DMS153 (cell line): ENCODE results near the gene KCTD13.
"Not testable (repeated sequence)": the region's sequence is repeated elsewhere in the genome, so short reads cannot be mapped to it uniquely, and the experiment has no call there.

ENCODE experiments used
- DNase-seq: peaks from one replicate; lab custom pipeline; 2025; lab: John Stamatoyannopoulos, UW

KCTD13 gene

GRCh38 chr16:29925781-29926710, at the start of gene KCTD13:
Gene KCTD13, minus strand, starts transcription at chr16:29926226. Its CDS starts 193 bp downstream, at chr16:29926033.
- DNase-seq, result peak; percentile 61

DNA sequence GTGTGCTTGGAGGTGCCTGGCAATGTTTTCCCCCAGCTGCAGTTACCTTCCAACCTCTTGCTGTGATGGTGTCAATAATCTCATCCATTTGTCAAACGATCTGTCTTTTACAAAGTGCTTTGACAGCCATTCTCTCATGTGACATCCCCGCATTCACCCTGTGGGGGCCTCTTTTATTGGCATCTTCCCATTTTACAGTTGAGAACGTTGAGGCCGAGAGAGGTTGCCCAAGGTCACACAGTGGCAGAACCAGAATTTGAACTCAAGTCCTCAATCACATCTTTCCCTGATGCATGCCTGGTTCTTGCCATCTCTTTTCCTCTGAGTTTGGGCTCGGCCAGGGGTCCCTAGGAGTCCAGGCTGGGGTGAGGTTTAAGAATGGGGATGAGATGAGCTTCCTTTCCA, 49.1 kb upstream of the KCTD13 start:
- DNase-seq, result no peak

- DNase-seq, result no peak
Measured at GRCh38 chr16:29974291-29975133, 48.5 kb upstream of the KCTD13 start.

GRCh38 chr16:29973384-29974246, 47.6 kb upstream of the KCTD13 start, which contains the start of gene TAOK2:
Gene TAOK2, plus strand, starts transcription at chr16:29973868. Its CDS starts 3,905 bp downstream, at chr16:29977773.
- DNase-seq, result peak; percentile 99

GRCh38 chr16:29972992-29973383, 47.0 kb upstream of the KCTD13 start:
- DNase-seq, result no peak

GRCh38 chr16:29972500-29972899, 46.5 kb upstream of the KCTD13 start:
- no peak for DNase-seq

DNA sequence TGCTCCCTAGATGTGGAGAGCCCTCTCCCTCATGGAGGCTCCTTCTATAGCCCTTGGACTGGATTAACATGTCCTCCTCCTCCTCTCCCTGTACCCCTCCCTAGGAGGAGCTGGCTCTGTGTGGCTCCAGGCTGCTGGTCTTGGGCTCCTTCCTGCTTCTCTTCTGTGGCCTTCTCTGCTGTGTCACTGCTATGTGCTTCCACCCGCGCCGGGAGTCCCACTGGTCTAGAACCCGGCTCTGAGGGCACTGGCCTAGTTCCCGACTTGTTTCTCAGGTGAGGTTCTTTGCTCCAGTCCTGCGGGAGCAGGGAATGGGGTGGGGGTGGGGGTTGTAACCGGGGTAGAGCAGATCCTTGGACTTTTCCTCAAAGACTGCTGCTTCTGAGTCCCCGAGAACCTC, 45.3 kb upstream of the KCTD13 start:
- no peak for DNase-seq

GRCh38 chr16:29968205-29968604, 42.2 kb upstream of the KCTD13 start:
- no peak for DNase-seq

GRCh38 chr16:29963021-29963743, 37.2 kb upstream of the KCTD13 start:
- DNase-seq, result no peak

- DNase-seq, result no peak
Measured at GRCh38 chr16:29962344-29962994, 36.4 kb upstream of the KCTD13 start.

DNA sequence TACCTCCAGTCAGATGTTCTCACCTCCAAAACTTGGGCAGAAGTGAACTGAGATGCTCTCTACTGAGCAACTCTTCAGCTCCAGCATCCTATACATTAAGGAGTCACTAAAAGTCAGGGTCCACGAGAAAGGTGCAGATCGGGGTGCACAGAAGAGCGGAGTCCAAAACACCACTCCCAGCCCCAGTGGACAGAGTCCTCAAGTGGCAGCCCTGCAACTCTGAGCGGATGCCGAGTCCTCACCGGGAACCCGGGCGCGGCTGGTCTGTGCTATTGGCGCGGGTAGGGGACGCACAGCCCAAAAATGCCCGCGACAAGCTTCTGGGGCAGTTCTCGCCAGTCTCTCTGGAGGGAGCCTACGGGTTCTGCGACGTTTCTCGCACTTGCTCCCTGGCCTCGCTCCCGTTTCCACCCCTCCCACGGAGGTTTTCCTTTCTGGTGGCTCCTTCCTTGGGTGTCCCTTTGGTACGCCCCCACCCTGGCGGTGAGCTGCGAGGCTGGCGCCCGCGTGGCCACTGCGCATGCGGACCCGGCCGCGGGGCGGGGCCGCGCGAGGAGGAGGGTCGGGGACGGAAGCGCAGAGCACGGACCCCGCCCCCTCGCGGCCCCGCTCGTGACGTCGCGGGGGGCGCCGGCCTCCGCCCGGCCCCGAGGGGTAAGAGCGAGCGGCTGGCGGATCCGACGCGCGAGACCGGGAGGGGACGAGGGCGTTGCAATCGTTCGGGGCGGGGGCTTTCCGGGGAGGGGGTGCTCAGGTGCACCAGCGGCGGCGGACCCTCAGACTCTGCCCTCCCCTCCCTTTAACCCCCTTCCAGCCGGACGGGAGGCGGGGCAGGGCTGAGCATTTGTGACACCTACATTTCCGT, 35.7 kb upstream of the KCTD13 start, which contains the start of gene TMEM219:
TSS of gene TMEM219 (plus strand) at position 601 of the 865 bp plus-strand sequence. CDS start 1,065 bp downstream, outside the sequence.
- DNase-seq, result peak; percentile 68

DNA sequence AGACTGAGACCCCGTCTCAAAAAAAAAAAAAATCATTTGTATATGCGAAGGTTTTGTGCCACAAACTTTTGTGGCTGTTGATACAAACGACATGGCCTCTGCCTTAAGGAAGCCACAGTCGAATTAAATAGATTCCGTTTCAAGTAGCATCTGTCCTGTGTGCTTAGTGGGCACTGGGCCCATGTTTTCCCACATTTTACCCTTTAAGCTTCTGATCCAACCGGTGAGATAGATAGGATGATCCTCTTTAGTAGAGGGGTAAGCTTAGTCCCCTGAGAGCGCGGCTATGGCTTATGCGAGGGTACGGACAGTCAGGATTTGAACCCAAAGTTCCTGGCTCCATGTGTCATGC, 35.1 kb upstream of the KCTD13 start:
- DNase-seq, result no peak

- not testable (repeated sequence) for DNase-seq
Measured at GRCh38 chr16:29959821-29960220, 33.8 kb upstream of the KCTD13 start.

- DNase-seq, result no peak
Measured at GRCh38 chr16:29959293-29959692, 33.3 kb upstream of the KCTD13 start.

GRCh38 chr16:29958756-29959155, 32.7 kb upstream of the KCTD13 start:
- DNase-seq, result no peak

GRCh38 chr16:29951625-29952365, 25.8 kb upstream of the KCTD13 start:
- DNase-seq, result no peak

GRCh38 chr16:29950806-29951461, 24.9 kb upstream of the KCTD13 start:
- no peak for DNase-seq

GRCh38 chr16:29947897-29948296, 21.9 kb upstream of the KCTD13 start:
- no peak for DNase-seq
